Activated T-helper 1 cell treated with anti-CD3 and anti-CD28 coated beads, Interleukin-12 subunit alpha, Interleukin-12 subunit beta, Interleukin-2, Interleukin-4 antibody, amounts not matched to agents 30 ng/mL and 10 ng/mL and 1 ng/mL, durations not matched to agents 14 hours and 24 hours and 36 hours (primary cell): ENCODE measurements around the gene NTSR1. TPM values are rescaled to one million over a fixed set of nuclear protein-coding genes. Genes with fewer than 3 reads are reported as not detected.

Experiments used
- DNase-seq: peaks from one replicate; pipeline ENCODE4 v3.0.0; 2021; ENCODE audit warnings: low spot score
- H3K27ac Mint-ChIP-seq: one replicate; pipeline ENCODE4 v1.8.0; 2021; ENCODE audit warnings: mild to moderate bottlenecking, mixed read lengths
- H3K27me3 Mint-ChIP-seq: one replicate; pipeline ENCODE4 v1.8.0; 2022; ENCODE audit warnings: mild to moderate bottlenecking, moderate library complexity, mixed read lengths; ENCODE audit not compliant: insufficient read depth
- H3K36me3 Mint-ChIP-seq: one replicate; pipeline ENCODE4 v1.8.0; 2021; ENCODE audit warnings: low read depth, mixed read lengths
- H3K4me1 Mint-ChIP-seq: one replicate; pipeline ENCODE4 v1.8.0; 2021; ENCODE audit warnings: low read depth, mixed read lengths
- H3K4me3 Mint-ChIP-seq: one replicate; pipeline ENCODE4 v1.8.0; 2021; ENCODE audit warnings: mild to moderate bottlenecking, moderate library complexity, mixed read lengths
- H3K9me3 Mint-ChIP-seq: one replicate; pipeline ENCODE4 v1.8.0; 2021; ENCODE audit warnings: mixed read lengths
- intact Hi-C: fragments of 100-400 bp; cut with micrococcal nuclease; formaldehyde crosslinking; loops from one replicate; pipeline ENCODE4 v1.15.1; 2024
- total RNA-seq: library from RNA; stranded (reverse); gene quantifications from 2 replicates; pipeline ENCODE4 v1.2.3, GENCODE V29; 2022

Gene NTSR1
- total RNA-seq, 1 donor from 2014 or later, result not detected

- Mint-ChIP-seq H3K4me1 (no peaks in the 10 kb centered on the region), H3K27me3 (no peaks in the 10 kb centered on the region), H3K4me3 (no peak overlapping the region), H3K27ac (no peak overlapping the region), H3K36me3 (peaks cover 31% of the 10 kb centered on the region), H3K9me3 (no peaks in the 10 kb centered on the region)
- intact Hi-C loops, result no loop called here
- DNase-seq, result no peak
Measured at GRCh38 chr20:62666736-62667529, 41.7 kb upstream of the NTSR1 start.

- H3K9me3 Mint-ChIP-seq, result no peaks in the 10 kb centered on the region
- H3K27me3 Mint-ChIP-seq, result no peaks in the 10 kb centered on the region
- DNase-seq, result no peak
- intact Hi-C loops, result loop anchor here (1.0 kb wide), 1 partner anchor 124 kb away; no protein-coding TSS in a partner anchor
- H3K27ac Mint-ChIP-seq, result no peak overlapping the region
- H3K4me3 Mint-ChIP-seq, result no peak overlapping the region
- H3K36me3 Mint-ChIP-seq, result peaks cover 39% of the 10 kb centered on the region
- no peaks in the 10 kb centered on the region for H3K4me1 Mint-ChIP-seq
Measured at GRCh38 chr20:62667530-62668440, 40.9 kb upstream of the NTSR1 start.

- intact Hi-C loops, result loop anchor here (1.0 kb wide), 1 partner anchor 123 kb away; no protein-coding TSS in a partner anchor
- no peak for DNase-seq
- Mint-ChIP-seq H3K36me3 (peaks cover 39% of the 10 kb centered on the region), H3K4me3 (no peak overlapping the region), H3K27ac (no peak overlapping the region), H3K9me3 (no peaks in the 10 kb centered on the region), H3K27me3 (no peaks in the 10 kb centered on the region), H3K4me1 (no peaks in the 10 kb centered on the region)
Measured at GRCh38 chr20:62668441-62669027, 40.1 kb upstream of the NTSR1 start.

GRCh38 chr20:62669249-62669648, 39.4 kb upstream of the NTSR1 start:
- H3K36me3 Mint-ChIP-seq, result peaks cover 39% of the 10 kb centered on the region
- intact Hi-C loops, result no loop called here
- DNase-seq, result no peak
- H3K4me1 Mint-ChIP-seq, result no peaks in the 10 kb centered on the region
- H3K27ac Mint-ChIP-seq, result no peak overlapping the region
- H3K9me3 Mint-ChIP-seq, result no peaks in the 10 kb centered on the region
- H3K4me3 Mint-ChIP-seq, result no peak overlapping the region
- H3K27me3 Mint-ChIP-seq, result no peaks in the 10 kb centered on the region

GRCh38 chr20:62670156-62670555, 38.5 kb upstream of the NTSR1 start:
- Mint-ChIP-seq H3K27ac (no peak overlapping the region), H3K27me3 (no peaks in the 10 kb centered on the region), H3K4me1 (no peaks in the 10 kb centered on the region), H3K9me3 (no peaks in the 10 kb centered on the region), H3K4me3 (no peak overlapping the region), H3K36me3 (peaks cover 35% of the 10 kb centered on the region)
- intact Hi-C loops, result no loop called here
- no peak for DNase-seq

GRCh38 chr20:62670998-62671397, 37.6 kb upstream of the NTSR1 start:
- Mint-ChIP-seq H3K27me3 (no peaks in the 10 kb centered on the region), H3K4me1 (no peaks in the 10 kb centered on the region), H3K9me3 (no peaks in the 10 kb centered on the region), H3K4me3 (no peak overlapping the region), H3K27ac (no peak overlapping the region), H3K36me3 (peaks cover 35% of the 10 kb centered on the region)
- no peak for DNase-seq
- intact Hi-C loops, result no loop called here

GRCh38 chr20:62671765-62672164, 36.9 kb upstream of the NTSR1 start:
- H3K36me3 Mint-ChIP-seq, result peaks cover 35% of the 10 kb centered on the region
- no peak overlapping the region for H3K4me3 Mint-ChIP-seq
- H3K9me3 Mint-ChIP-seq, result no peaks in the 10 kb centered on the region
- intact Hi-C loops, result no loop called here
- H3K4me1 Mint-ChIP-seq, result no peaks in the 10 kb centered on the region
- DNase-seq, result no peak
- H3K27me3 Mint-ChIP-seq, result peaks cover 2% of the 10 kb centered on the region
- no peak overlapping the region for H3K27ac Mint-ChIP-seq

GRCh38 chr20:62674370-62674769, 34.3 kb upstream of the NTSR1 start:
- H3K4me1 Mint-ChIP-seq, result peaks cover 5% of the 10 kb centered on the region
- intact Hi-C loops, result no loop called here
- peaks cover 24% of the 10 kb centered on the region for H3K36me3 Mint-ChIP-seq
- no peak overlapping the region for H3K4me3 Mint-ChIP-seq
- DNase-seq, result no peak
- H3K27me3 Mint-ChIP-seq, result peaks cover 4% of the 10 kb centered on the region
- H3K9me3 Mint-ChIP-seq, result no peaks in the 10 kb centered on the region
- H3K27ac Mint-ChIP-seq, result no peak overlapping the region

GRCh38 chr20:62675156-62675876, 33.3 kb upstream of the NTSR1 start:
- H3K4me3 Mint-ChIP-seq, result no peak overlapping the region
- intact Hi-C loops, result no loop called here
- no peak for DNase-seq
- peaks cover 17% of the 10 kb centered on the region for H3K36me3 Mint-ChIP-seq
- H3K27me3 Mint-ChIP-seq, result peaks cover 9% of the 10 kb centered on the region
- no peak overlapping the region for H3K27ac Mint-ChIP-seq
- H3K9me3 Mint-ChIP-seq, result peaks cover 8% of the 10 kb centered on the region
- H3K4me1 Mint-ChIP-seq, result peaks cover 5% of the 10 kb centered on the region

- Mint-ChIP-seq H3K27me3 (peaks cover 9% of the 10 kb centered on the region), H3K27ac (no peak overlapping the region), H3K9me3 (peaks cover 13% of the 10 kb centered on the region), H3K36me3 (peaks cover 15% of the 10 kb centered on the region), H3K4me1 (peaks cover 5% of the 10 kb centered on the region), H3K4me3 (no peak overlapping the region)
- DNase-seq, result no peak
- intact Hi-C loops, result no loop called here
Measured at GRCh38 chr20:62675877-62676260, 32.8 kb upstream of the NTSR1 start.

- Mint-ChIP-seq H3K4me3 (no peak overlapping the region), H3K27me3 (peaks cover 9% of the 10 kb centered on the region)
- intact Hi-C loops, result no loop called here
Measured at GRCh38 chr20:62676976-62677375, 31.7 kb upstream of the NTSR1 start.

GRCh38 chr20:62677678-62678077, 31.0 kb upstream of the NTSR1 start:
- DNase-seq, result no peak
- peaks cover 9% of the 10 kb centered on the region for H3K27me3 Mint-ChIP-seq
- H3K4me1 Mint-ChIP-seq, result peaks cover 5% of the 10 kb centered on the region
- H3K9me3 Mint-ChIP-seq, result peaks cover 13% of the 10 kb centered on the region
- H3K4me3 Mint-ChIP-seq, result no peak overlapping the region
- H3K36me3 Mint-ChIP-seq, result peaks cover under 1% of the 10 kb centered on the region
- no peak overlapping the region for H3K27ac Mint-ChIP-seq
- intact Hi-C loops, result no loop called here

More at GRCh38 chr20:62676976-62677375, 31.7 kb upstream of the NTSR1 start:
- H3K27ac Mint-ChIP-seq, result no peak overlapping the region
- H3K36me3 Mint-ChIP-seq, result peaks cover 8% of the 10 kb centered on the region
- peaks cover 5% of the 10 kb centered on the region for H3K4me1 Mint-ChIP-seq
- H3K9me3 Mint-ChIP-seq, result peaks cover 13% of the 10 kb centered on the region
- DNase-seq, result no peak
